K562 (cell line): ENCODE results near the gene CTSZ. TPM values are rescaled to one million over a fixed set of nuclear protein-coding genes. Genes with fewer than 3 reads are reported as not detected.

Experiments
- CC2D1A ChIP-seq: fragments of 450-650 bp; IDR thresholded peaks from 2 replicates; pipeline ENCODE4 v1.6.1; 2017; ENCODE audit warnings: mild to moderate bottlenecking
- E2F3 ChIP-seq: fragments of 250-450 bp; sonication (Bioruptor Pico); IDR thresholded peaks from 2 replicates; pipeline ENCODE4 v1.4.0; 2020; ENCODE audit warnings: mild to moderate bottlenecking
- HMGN3 ChIP-seq: IDR thresholded peaks from 2 replicates; pipeline ENCODE4 v1.6.1; 2011; ENCODE audit warnings: borderline replicate concordance, low read depth, mild to moderate bottlenecking, mixed read lengths, low read length; ENCODE audit not compliant: insufficient read length; ENCODE audit errors: extremely low read depth
- ID3 ChIP-seq, 2 experiments: fragments of 250-450 bp in 1 of 2; fragments of 450-650 bp in 1 of 2; sonication (Bioruptor Pico) in 1 of 2; IDR thresholded peaks; 2 replicates each; pipeline versions ENCODE4 v1.6.1 to v1.8.0; 2016 to 2021; ENCODE audit warnings: mild to moderate bottlenecking in 2 of 2, moderate library complexity in 2 of 2, missing compliant biosample characterization in 1 of 2, missing genetic modification characterization in 1 of 2
- LARP7 ChIP-seq: fragments of 450-650 bp; IDR thresholded peaks from 2 replicates; pipeline ENCODE4 v1.6.1; 2016
- MAFF ChIP-seq: IDR thresholded peaks from 2 replicates; pipeline ENCODE4 v1.6.1; 2012; ENCODE audit warnings: low read length, improper control_type of control experiment
- MXD1 ChIP-seq: fragments of 250-450 bp; sonication (Bioruptor Pico); IDR thresholded peaks from 2 replicates; pipeline ENCODE4 v1.8.0; 2021; ENCODE audit warnings: borderline replicate concordance, mild to moderate bottlenecking, moderate library complexity; ENCODE audit not compliant: poor library complexity, severe bottlenecking
- NR0B1 ChIP-seq: fragments of 450-650 bp; IDR thresholded peaks from one replicate; pipeline ENCODE4 v1.6.1; 2018; ENCODE audit warnings: mild to moderate bottlenecking, moderate library complexity; ENCODE audit not compliant: partially characterized antibody
- RBM14 ChIP-seq: fragments of 200-400 bp; formaldehyde crosslinking; IDR thresholded peaks from 2 replicates; pipeline ENCODE4 v1.6.1; 2018; ENCODE audit warnings: low read depth, mild to moderate bottlenecking, low read length, moderate library complexity, borderline replicate concordance; ENCODE audit not compliant: insufficient read depth
- RBM17 ChIP-seq: fragments of 200-400 bp; formaldehyde crosslinking; IDR thresholded peaks from 2 replicates; pipeline ENCODE4 v1.6.1; 2017; ENCODE audit warnings: low read depth, mild to moderate bottlenecking, low read length, borderline replicate concordance
- RFX5 ChIP-seq: IDR thresholded peaks from 2 replicates; pipeline ENCODE4 v1.6.1; 2011; ENCODE audit warnings: low read depth, mild to moderate bottlenecking, improper control_type of control experiment, low read length
- SAFB2 ChIP-seq: fragments of 200-400 bp; formaldehyde crosslinking; IDR thresholded peaks from 2 replicates; pipeline ENCODE4 v1.6.1; 2018; ENCODE audit warnings: borderline replicate concordance, low read length, low read depth, moderate library complexity; ENCODE audit not compliant: severe bottlenecking
- SETDB1 ChIP-seq: IDR thresholded peaks from one replicate; pipeline ENCODE4 v1.6.1; 2012; ENCODE audit warnings: low read length, control low read depth, inconsistent platforms
- SIN3B ChIP-seq: fragments of 450-650 bp; IDR thresholded peaks from 2 replicates; pipeline ENCODE4 v1.6.1; 2017; ENCODE audit warnings: low read depth, mild to moderate bottlenecking, moderate library complexity
- SIRT6 ChIP-seq: IDR thresholded peaks from one replicate; pipeline ENCODE4 v1.6.1; 2012; ENCODE audit warnings: low read depth, mild to moderate bottlenecking, control low read depth, inconsistent platforms, low read length, moderate library complexity
- SMARCA5 ChIP-seq: fragments of 450-650 bp; IDR thresholded peaks from 2 replicates; pipeline ENCODE4 v1.6.1; 2016
- SREBF1 ChIP-seq: fragments of 150-350 bp; IDR thresholded peaks from 2 replicates; pipeline ENCODE4 v1.6.1; 2014; ENCODE audit warnings: antibody characterized with exemption, low read depth, low read length, borderline replicate concordance
- SRSF1 ChIP-seq: fragments of 200-400 bp; formaldehyde crosslinking; IDR thresholded peaks from 2 replicates; pipeline ENCODE4 v1.6.1; 2017; ENCODE audit warnings: mild to moderate bottlenecking, low read depth, low read length, moderate library complexity
- TAL1 ChIP-seq: fragments of 450-650 bp; IDR thresholded peaks from 2 replicates; pipeline ENCODE4 v1.6.1; 2016; ENCODE audit warnings: mild to moderate bottlenecking
- TCF3 ChIP-seq: sonication (generic); formaldehyde crosslinking; IDR thresholded peaks from 2 replicates; pipeline ENCODE4 v1.4.0; 2020; ENCODE audit warnings: mild to moderate bottlenecking, missing genetic modification reagents
- YBX1 ChIP-seq: fragments of 450-650 bp; IDR thresholded peaks from 2 replicates; pipeline ENCODE4 v1.7.1; 2016; ENCODE audit warnings: mild to moderate bottlenecking
- ZNF184 ChIP-seq: sonication (generic); formaldehyde crosslinking; IDR thresholded peaks from 2 replicates; pipeline ENCODE4 v1.5.0; 2020; ENCODE audit warnings: missing genetic modification reagents
- ZNF408 ChIP-seq: fragments of 250-450 bp; sonication (Bioruptor Pico); IDR thresholded peaks from 2 replicates; pipeline ENCODE4 v1.4.0; 2020; ENCODE audit warnings: low read depth, mild to moderate bottlenecking, moderate library complexity
- ZNF76 ChIP-seq: fragments of 250-450 bp; sonication (Bioruptor Pico); IDR thresholded peaks from 2 replicates; pipeline ENCODE4 v1.4.0; 2020; ENCODE audit warnings: mild to moderate bottlenecking, moderate library complexity, borderline replicate concordance
- ZNF766 ChIP-seq: fragments of 200-800 bp; sonication (Bioruptor generic); conservative IDR thresholded peaks from 2 replicates; pipeline ENCODE4 v1.6.1; 2016; ENCODE audit warnings: missing genetic modification characterization, missing compliant biosample characterization
- ZNF77 ChIP-seq: fragments of 250-450 bp; sonication (Bioruptor Pico); IDR thresholded peaks from 2 replicates; pipeline ENCODE4 v1.5.0; 2020
- ZNF778 ChIP-seq: fragments of 450-650 bp; formaldehyde crosslinking; IDR thresholded peaks from 2 replicates; pipeline ENCODE4 v1.4.0; 2020; ENCODE audit warnings: mild to moderate bottlenecking, moderate library complexity
- ZSCAN29 ChIP-seq: fragments of 450-650 bp; IDR thresholded peaks from 2 replicates; pipeline ENCODE4 v1.6.1; 2017
- polyA plus RNA-seq, 8 experiments: library from polyadenylated mRNA; depleted of rRNA in 4 of 8; stranded (reverse) in 5 of 8; unstranded in 3 of 8; fragments of >200 nt; fragmentation: Nextera tagmentation in 2 of 8; fragmentation: Illumina TruSeq in 1 of 8; extraction: Ambion mirVana in 2 of 8; extraction: Trizol in 1 of 8; gene quantifications; 2 replicates each; pipeline versions ENCODE4 v1.2.1 to v1.2.3, GENCODE V29; 2011 to 2014; ENCODE audit warnings: inconsistent platforms in 1 of 8, missing spikeins in 1 of 8
- total RNA-seq, 7 experiments: library from RNA; depleted of rRNA in 6 of 7; stranded (reverse); fragments of >200 nt in 6 of 7; fragmentation: Illumina TruSeq in 2 of 7; extraction: Trizol in 2 of 7; gene quantifications; 2 replicates each; pipeline versions ENCODE4 v1.2.1 to v1.2.3, GENCODE V29; 2011 to 2021; ENCODE audit warnings: low replicate concordance in 1 of 7

CTSZ gene
- total and polyA plus RNA-seq, 9 of the 15 experiments (the other 6 are each of a cell fraction or from before 2014, with no cell fraction given) = 1.6 to 143 (median 82.8) TPM

- TF ChIP-seq TAL1 (peak; percentile 61; the same call in 1 of the 2 replicates), ZNF184 (CRISPR knock-in tag) (no peak), SMARCA5 (no peak), SIRT6 (no peak), HMGN3 (no peak), RFX5 (no peak), ZNF766 (CRISPR knock-in tag) (no peak), NR0B1 (no peak), MAFF (no peak), ZSCAN29 (no peak), CC2D1A (peak; percentile 42; the same call in 1 of the 2 replicates), SETDB1 (no peak), RBM17 (no peak), ID3 (CRISPR knock-in tag; IDR thresholded peaks at IDR 0.05) (no peak), ID3 (tag; IDR thresholded peaks at IDR 0.05) (no peak), TCF3 (CRISPR knock-in tag) (peak; percentile 80), ZNF408 (CRISPR knock-in tag) (no peak), MXD1 (CRISPR knock-in tag) (no peak), SREBF1 (no peak), LARP7 (0 out of 2 replicates have a peak, but pooled peaks have one; percentile 45), SRSF1 (no peak), ZNF778 (CRISPR knock-in tag) (no peak), ZNF77 (no peak), ZNF76 (no peak), E2F3 (CRISPR knock-in tag) (0 out of 2 replicates have a peak, but pooled peaks have one; percentile 54), YBX1 (no peak), RBM14 (no peak), SIN3B (no peak), SAFB2 (no peak)
Observed at GRCh38 chr20:59010995-59011873, 4.2 kb upstream of the CTSZ start (continued).
